RWPE2 (cell line): ENCODE measurements around the gene PEX14.

Source experiments
- ATAC-seq: fragments of 200-7000 bp; cut with Tn5 transposase; 3 replicates; pipeline ENCODE4 v1.9.1; 2021; ENCODE audit warnings: low read depth
- DNase-seq: peaks from one replicate; pipeline ENCODE4 v3.0.0-alpha.2; 2020; ENCODE audit warnings: low spot score
- H3K27ac ChIP-seq: fragments of 450-650 bp; 2 replicates; pipeline ENCODE4 v1.5.1; 2017; ENCODE audit warnings: mild to moderate bottlenecking; ENCODE audit not compliant: poor library complexity, severe bottlenecking
- H3K27me3 ChIP-seq: fragments of 250-450 bp; sonication (Bioruptor Pico); 2 replicates; pipeline ENCODE4 v1.5.1; 2021; ENCODE audit warnings: mild to moderate bottlenecking, moderate library complexity; ENCODE audit not compliant: insufficient read depth, poor library complexity, severe bottlenecking
- H3K36me3 ChIP-seq: fragments of 250-450 bp; sonication (Bioruptor Pico); 2 replicates; pipeline ENCODE4 v1.5.1; 2020; ENCODE audit warnings: low read depth, mild to moderate bottlenecking, moderate library complexity
- H3K4me1 ChIP-seq: fragments of 250-450 bp; sonication (Bioruptor Pico); 2 replicates; pipeline ENCODE4 v1.5.1; 2021; ENCODE audit warnings: mild to moderate bottlenecking, moderate library complexity; ENCODE audit not compliant: insufficient read depth, poor library complexity, severe bottlenecking
- H3K4me3 ChIP-seq: fragments of 250-450 bp; sonication (Bioruptor Pico); 2 replicates; pipeline ENCODE4 v1.5.1; 2021; ENCODE audit warnings: mild to moderate bottlenecking, moderate library complexity; ENCODE audit not compliant: severe bottlenecking
- H3K9me3 ChIP-seq: fragments of 250-450 bp; sonication (Bioruptor Pico); 2 replicates; pipeline ENCODE4 v1.5.1; 2021; ENCODE audit warnings: mild to moderate bottlenecking, moderate library complexity; ENCODE audit not compliant: severe bottlenecking
- CTCF ChIP-seq: fragments of 450-650 bp; IDR thresholded peaks from one replicate; pipeline ENCODE4 v1.5.1; 2017; ENCODE audit warnings: mild to moderate bottlenecking, moderate library complexity; ENCODE audit not compliant: poor library complexity, severe bottlenecking

PEX14 gene

GRCh38 chr1:10516925-10517676, 42.4 kb downstream of the PEX14 start:
- Histone ChIP-seq H3K9me3 (no peaks in the 10 kb centered on the region), H3K27ac (no peak overlapping the region), H3K36me3 (no peaks in the 10 kb centered on the region; the same call in 1 of the 2 replicates), H3K4me3 (no peak overlapping the region), H3K27me3 (no peaks in the 10 kb centered on the region), H3K4me1 (peaks cover 14% of the 10 kb centered on the region)
- ATAC-seq (no peak), DNase-seq (no peak)
- no peak for TF ChIP-seq CTCF

GRCh38 chr1:10517677-10517982, 42.9 kb downstream of the PEX14 start:
- no peak for ATAC-seq

GRCh38 chr1:10519016-10519417, 44.3 kb downstream of the PEX14 start:
- H3K9me3 ChIP-seq = no peaks in the 10 kb centered on the region
- ATAC-seq (no peak), DNase-seq (no peak)
- no peak overlapping the region for H3K27ac ChIP-seq
- H3K36me3 ChIP-seq = no peaks in the 10 kb centered on the region
- H3K4me3 ChIP-seq = no peak overlapping the region
- peaks cover 14% of the 10 kb centered on the region for H3K4me1 ChIP-seq
- H3K27me3 ChIP-seq = no peaks in the 10 kb centered on the region
- TF ChIP-seq CTCF = no peak

More at GRCh38 chr1:10517677-10517982, 42.9 kb downstream of the PEX14 start:
- TF ChIP-seq CTCF = no peak
- H3K27me3 ChIP-seq = no peaks in the 10 kb centered on the region
- H3K4me1 ChIP-seq = peaks cover 14% of the 10 kb centered on the region
- DNase-seq = no peak
- no peaks in the 10 kb centered on the region for H3K9me3 ChIP-seq
- H3K36me3 ChIP-seq = no peaks in the 10 kb centered on the region
- no peak overlapping the region for H3K27ac ChIP-seq
- no peak overlapping the region for H3K4me3 ChIP-seq

GRCh38 chr1:10520497-10520896, 45.7 kb downstream of the PEX14 start:
- Histone ChIP-seq H3K27ac (no peak overlapping the region), H3K36me3 (no peaks in the 10 kb centered on the region), H3K27me3 (no peaks in the 10 kb centered on the region)

More at GRCh38 chr1:10520497-10520896, 45.7 kb downstream of the PEX14 start:
- Histone ChIP-seq H3K4me1 (peaks cover 7% of the 10 kb centered on the region), H3K9me3 (no peaks in the 10 kb centered on the region), H3K4me3 (no peak overlapping the region)
- no peak for TF ChIP-seq CTCF
- ATAC-seq = no peak
- DNase-seq = no peak
